HG02943 (cell line): ENCODE results near the gene KCTD21.
"Not testable (repeated sequence)": the region's sequence is repeated elsewhere in the genome, so short reads cannot be mapped to it uniquely, and the experiment has no call there.

Experiments used
- ATAC-seq: cut with Tn5 transposase; IDR thresholded peaks from one replicate; pipeline ENCODE4 v1.9.1; 2021; ENCODE audit warnings: mild to moderate bottlenecking, low read depth, moderate library complexity; ENCODE audit not compliant: unreplicated experiment

Gene KCTD21

DNA sequence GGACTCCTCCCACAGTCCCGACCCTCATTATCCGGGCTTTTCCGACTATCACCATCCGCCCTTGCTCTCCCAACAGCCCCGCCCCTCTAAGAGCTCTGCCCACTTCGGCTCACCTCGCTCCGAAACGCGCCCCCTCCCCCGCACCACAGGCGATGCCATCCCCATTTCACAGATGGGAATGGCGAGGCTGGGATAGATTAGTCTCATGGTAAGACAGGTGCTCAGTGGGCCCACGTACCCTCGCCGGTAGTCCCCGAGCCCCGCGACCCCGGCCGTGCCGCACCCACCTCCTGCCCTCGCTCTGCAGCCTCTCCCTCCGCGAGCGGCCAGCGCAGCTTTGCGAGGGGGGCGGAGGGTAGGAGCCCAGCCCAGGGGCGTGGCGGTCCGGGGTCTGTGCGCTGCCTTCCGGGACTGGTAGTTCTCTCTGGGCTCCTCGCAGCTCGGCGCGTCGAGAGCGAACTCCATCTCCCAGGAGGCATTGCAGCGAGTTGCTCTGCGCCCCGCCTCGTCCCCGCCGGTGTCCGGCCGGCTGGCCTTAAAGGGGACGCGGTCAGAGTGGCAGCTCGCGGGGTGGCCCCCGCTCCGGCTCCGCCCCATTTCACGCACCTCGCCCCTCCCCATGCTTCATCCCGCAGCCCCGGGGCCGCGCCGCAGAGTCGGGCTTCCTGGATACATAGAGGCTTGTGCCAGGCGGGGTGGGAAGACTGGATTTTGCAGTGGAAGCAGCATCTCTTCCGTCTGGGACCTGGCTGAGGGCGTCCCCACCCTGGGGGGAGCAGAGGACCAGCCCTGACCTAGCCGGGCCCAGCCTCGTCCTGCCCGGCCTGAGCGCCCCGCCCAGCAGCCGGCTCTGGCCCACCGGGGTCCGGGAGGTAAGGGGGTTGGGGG, at the start of gene KCTD21, which contains the start of gene USP35:
Gene KCTD21, minus strand, starts transcription at position 341 of the 888 bp plus-strand sequence. CDS start 14,072 bp downstream, outside the sequence.
Gene USP35, plus strand, starts transcription at position 634 of the 888 bp plus-strand sequence. CDS start 7,327 bp downstream, outside the sequence.
- ATAC-seq, result peak; percentile 96

- no peak for ATAC-seq
Measured at GRCh38 chr11:78237293-78238046, 49.0 kb upstream of the KCTD21 start.

GRCh38 chr11:78234006-78234405, 45.6 kb upstream of the KCTD21 start:
- no peak for ATAC-seq

GRCh38 chr11:78233046-78233445, 44.6 kb upstream of the KCTD21 start:
- ATAC-seq, result not testable (repeated sequence)

DNA sequence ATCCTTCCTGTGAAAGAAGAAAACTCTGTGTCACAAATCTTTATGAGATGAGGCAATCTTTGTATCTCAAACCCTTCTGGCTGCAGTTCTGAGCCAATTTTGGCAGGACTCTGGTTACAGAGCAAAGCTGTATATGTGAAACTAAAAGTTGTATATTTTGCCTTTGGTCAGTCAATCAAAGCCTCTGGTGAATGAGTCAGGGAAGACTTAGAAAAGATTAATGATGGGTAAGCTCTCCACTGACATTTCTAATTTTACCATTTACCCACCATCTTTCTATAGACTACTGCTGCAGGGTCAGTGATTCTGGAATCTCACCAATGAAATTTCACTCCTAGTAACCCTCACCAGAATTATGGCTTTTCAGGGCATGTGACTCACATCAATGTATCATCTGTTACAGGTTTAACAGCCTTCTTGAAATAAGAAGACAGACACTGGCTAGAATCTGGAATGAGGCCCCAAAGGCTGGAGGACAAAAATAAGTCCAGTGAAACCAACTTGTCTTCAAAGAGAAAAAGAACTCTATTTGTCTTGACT, 43.6 kb upstream of the KCTD21 start:
- ATAC-seq, result no peak

GRCh38 chr11:78230161-78230877, 41.9 kb upstream of the KCTD21 start:
- ATAC-seq, result no peak

DNA sequence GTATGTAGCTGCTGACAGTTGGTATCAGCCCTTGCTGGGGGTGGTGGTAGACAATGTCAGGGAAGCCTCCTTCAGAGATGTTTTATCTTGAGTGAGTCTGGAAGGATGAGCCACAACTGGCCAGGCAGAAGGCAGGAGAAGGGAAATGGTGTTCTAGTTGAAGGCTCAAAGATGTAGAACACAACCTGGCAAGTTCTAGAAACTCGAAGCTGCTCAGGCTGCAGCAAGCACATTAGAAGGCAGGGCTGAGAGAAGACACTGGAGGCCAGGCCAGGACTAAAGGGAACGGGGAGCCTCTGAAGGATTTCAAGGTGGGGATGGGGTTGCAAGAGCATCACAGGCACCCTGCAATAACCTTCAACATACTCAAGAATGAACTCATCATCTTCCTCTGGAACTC, 40.7 kb upstream of the KCTD21 start:
- no peak for ATAC-seq

GRCh38 chr11:78228467-78228866, 40.0 kb upstream of the KCTD21 start:
- no peak for ATAC-seq

GRCh38 chr11:78227921-78228320, 39.5 kb upstream of the KCTD21 start:
- no peak for ATAC-seq

GRCh38 chr11:78226684-78227680, 38.6 kb upstream of the KCTD21 start:
- no peak for ATAC-seq

GRCh38 chr11:78224906-78225420, 36.5 kb upstream of the KCTD21 start:
- no peak for ATAC-seq

DNA sequence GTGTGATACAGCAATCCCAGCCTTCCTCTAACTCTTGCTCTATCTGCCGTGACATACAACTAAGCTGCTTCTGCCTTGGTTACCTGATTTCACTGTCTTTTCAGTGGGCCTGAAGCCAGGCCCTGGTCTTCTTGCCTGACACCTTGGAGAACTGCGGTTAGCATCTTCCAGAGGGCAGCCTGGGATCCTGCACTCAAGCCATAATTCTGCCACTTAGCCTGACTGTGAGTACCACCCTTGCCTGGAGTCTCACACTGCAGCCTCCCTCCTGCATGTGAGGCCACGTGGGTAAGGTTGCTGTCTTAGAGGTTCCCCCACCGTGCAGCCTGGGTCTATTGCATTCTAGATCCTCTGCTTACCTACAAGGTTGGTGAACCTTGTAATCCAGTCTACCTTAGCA, 36.1 kb upstream of the KCTD21 start:
- ATAC-seq, result no peak

DNA sequence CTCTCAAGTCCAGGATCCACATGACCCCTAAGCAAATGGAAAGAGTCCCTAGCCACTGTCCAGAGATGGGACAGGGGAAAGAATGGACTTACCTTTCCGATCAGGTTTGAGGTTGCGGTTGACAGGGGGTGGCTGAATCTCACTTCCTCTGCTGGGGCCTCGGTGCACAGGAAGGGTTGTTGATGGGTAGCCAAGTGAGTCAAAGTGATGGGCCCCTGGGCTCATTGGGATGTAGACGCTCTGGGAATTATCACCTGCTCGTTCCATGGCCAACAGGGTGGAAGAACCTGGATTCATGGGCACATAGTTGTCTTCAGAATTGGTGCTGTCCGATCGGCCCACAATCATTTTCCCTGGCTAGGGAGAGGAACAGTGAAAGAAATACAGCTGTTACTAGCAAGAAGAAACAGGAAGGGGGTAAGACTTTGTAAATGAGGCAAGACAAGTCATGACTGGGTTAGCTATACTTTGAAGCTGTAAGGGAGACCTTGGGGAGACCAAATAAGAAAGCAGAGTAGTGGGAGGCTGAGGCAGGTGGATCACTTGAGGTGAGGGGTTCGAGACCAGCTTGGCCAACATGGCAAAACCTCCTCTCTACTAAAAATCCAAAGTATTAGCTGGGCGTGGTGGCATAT, 35.0 kb upstream of the KCTD21 start:
- ATAC-seq, result peak; percentile 67

DNA sequence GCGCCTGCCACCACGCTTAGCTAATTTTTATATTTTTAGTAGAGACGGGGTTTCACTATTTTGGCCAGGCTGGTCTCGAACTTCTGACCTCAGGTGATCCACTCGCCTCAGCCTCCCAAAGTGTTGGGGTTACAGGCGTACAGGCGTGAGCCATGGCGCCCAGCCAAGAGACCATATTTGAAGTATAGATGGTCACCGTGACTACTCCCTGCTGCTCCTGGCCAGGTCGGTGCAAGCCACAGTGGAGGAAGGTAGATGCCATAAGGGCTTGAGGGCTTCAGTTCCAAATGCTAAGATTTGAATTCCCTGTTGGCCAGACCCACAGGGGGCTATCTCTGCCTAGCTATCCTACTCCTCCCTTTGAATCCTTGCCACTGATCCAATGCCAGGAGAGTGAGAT, 34.3 kb upstream of the KCTD21 start:
- not testable (repeated sequence) for ATAC-seq

- no peak for ATAC-seq
Measured at GRCh38 chr11:78221396-78222315, 33.2 kb upstream of the KCTD21 start.

DNA sequence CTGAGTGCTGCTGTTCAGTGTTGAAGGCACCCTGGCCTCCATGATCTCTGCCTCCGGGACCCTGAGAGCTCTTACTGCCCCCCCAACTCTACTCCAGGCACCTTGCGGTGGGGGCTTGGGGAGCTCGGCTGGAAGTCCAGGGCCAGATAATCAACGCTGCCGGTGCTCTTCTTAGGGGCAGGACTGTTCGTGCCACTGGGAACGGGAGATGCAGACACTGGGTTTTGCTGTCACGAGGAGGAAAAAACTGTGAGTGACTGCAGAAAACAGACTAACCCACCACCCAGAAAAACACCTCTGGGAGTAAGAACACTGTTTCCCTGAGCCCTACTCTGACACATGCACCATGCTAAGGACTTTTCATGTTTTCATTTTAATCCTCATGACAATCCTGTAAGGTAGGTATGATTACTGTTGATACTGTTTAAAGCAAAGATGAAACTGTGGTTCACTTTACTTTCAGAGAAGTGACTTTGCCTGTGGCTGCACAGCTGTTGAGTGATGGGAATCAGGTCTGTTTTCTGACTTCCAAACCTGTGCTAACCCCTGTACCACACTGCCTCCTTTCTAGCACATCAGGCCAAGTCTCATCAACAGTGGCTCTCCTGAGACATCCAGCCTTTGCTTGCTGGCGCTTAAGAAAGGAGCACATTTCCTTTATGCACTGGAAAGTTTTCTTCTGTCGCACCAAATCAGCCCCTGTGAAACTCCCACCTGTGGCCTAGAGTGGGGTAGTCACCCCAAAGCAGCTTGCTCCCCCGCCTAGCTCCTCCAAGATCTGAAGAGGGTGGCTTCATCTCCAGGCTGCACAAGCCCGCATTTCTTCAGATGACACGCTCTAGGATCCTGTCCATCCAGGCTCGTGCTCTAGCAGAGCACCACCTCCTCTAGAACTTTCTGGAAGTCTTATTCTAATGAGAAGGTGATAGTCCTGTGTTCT, 32.1 kb upstream of the KCTD21 start:
- no peak for ATAC-seq
